H7 (cell line): ENCODE results near the gene MTMR6. TPM values are rescaled to one million over a fixed set of nuclear protein-coding genes. Genes with fewer than 3 reads are reported as not detected.

ENCODE experiments used
- DNase-seq: peaks from one replicate; pipeline ENCODE4 v3.0.0; 2012
- H3K27me3 ChIP-seq: 2 replicates; pipeline ENCODE4 v1.6.0; 2011; ENCODE audit warnings: mild to moderate bottlenecking, low read length; ENCODE audit not compliant: control insufficient read depth, insufficient read depth
- H3K36me3 ChIP-seq: replicated peaks from 2 replicates; pipeline ENCODE4 v1.5.1; 2011; ENCODE audit warnings: low read length; ENCODE audit not compliant: control insufficient read depth, insufficient read depth
- H3K4me3 ChIP-seq: 2 replicates; pipeline ENCODE4 v1.5.1; 2011; ENCODE audit warnings: low read depth, mild to moderate bottlenecking, control low read depth, low read length, moderate library complexity; ENCODE audit not compliant: insufficient read depth
- total RNA-seq: library from RNA; depleted of rRNA; stranded (reverse); fragments of >200 nt; shearing (Covaris generic); gene quantifications from 2 replicates; pipeline ENCODE4 v1.2.3, GENCODE V29; 2014

The MTMR6 gene
- total RNA-seq, 1 experiment from 2014 or later = 10.5 TPM

GRCh38 chr13:25252225-25252624 lies 35.1 kb downstream of the MTMR6 start:
- no peaks in the 10 kb centered on the region; the same call in 1 of the 2 replicates for H3K36me3 ChIP-seq
- H3K27me3 ChIP-seq = no peaks in the 10 kb centered on the region
- DNase-seq = no peak
- no peak overlapping the region for H3K4me3 ChIP-seq

DNA sequence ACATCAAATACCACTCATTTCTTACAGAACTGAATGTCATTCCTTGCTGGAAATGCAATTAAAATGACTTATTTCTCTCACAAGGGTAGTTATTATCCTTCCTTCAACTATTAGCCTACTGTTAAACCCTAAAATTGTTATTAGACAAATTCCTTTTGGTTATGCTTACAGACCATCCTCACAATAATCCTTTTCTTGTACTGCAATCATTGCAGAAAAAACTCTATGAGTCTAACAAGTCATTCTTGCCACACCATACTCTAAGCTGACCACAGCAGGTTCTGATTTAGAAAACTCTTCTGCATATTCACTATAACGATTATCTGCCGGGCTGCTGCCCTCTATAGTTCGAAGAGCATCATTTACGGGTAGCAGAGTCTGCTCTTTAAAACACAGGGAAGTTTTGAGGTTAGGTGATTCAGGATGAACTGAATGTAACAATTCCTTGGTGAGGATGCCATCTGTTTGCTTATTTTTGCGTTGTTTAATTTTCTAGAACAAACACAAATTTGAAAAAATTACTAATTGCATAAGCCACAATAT lies 38.2 kb downstream of the MTMR6 start:
- Histone ChIP-seq H3K4me3 (no peak overlapping the region), H3K27me3 (no peaks in the 10 kb centered on the region), H3K36me3 (no peaks in the 10 kb centered on the region; the same call in 1 of the 2 replicates)
- DNase-seq = peak; percentile 21

DNA sequence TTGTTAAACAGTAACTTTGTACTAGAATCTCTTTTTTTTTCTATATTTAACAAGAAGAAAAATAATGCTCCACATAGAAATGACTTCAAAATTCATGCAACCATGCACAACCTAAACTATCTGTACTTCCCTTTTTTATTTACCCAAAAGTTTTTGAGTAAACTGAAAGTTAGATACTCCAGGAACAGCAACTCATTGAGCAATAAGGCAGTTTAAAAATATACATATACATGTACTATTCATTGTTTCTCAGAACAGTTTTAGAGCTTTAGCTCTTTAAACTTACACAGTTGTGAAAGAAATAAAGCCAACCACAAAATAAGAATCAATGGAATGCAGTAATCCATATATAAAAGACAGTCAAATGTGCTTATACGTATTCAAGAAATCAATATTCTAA lies 39.2 kb downstream of the MTMR6 start:
- Histone ChIP-seq H3K36me3 (no peaks in the 10 kb centered on the region), H3K4me3 (no peak overlapping the region), H3K27me3 (no peaks in the 10 kb centered on the region)
- no peak for DNase-seq

DNA sequence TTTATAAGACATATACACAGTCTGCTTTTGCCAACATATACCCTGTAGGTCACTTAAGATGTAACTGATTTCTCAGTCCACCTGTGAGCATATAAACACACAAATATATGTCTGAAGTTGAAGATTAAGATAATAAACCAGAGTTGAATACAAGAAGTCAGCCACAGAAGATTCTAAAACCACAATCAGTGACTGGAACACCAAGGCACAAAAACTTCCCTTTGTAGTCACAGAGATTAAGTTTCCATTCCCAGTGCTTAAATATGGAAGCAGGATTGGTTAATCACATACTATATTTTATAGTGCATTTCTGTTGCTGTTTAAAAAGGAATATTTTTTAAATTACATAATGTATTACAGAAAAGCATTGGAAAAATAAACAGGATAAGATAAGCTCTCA lies 39.9 kb downstream of the MTMR6 start:
- DNase-seq = no peak
- Histone ChIP-seq H3K27me3 (no peaks in the 10 kb centered on the region), H3K4me3 (no peak overlapping the region), H3K36me3 (no peaks in the 10 kb centered on the region)

- no peak for DNase-seq
- H3K27me3 ChIP-seq = no peaks in the 10 kb centered on the region
These were observed 43.2 kb downstream of the MTMR6 start for GRCh38 chr13:25244123-25244522.

DNA sequence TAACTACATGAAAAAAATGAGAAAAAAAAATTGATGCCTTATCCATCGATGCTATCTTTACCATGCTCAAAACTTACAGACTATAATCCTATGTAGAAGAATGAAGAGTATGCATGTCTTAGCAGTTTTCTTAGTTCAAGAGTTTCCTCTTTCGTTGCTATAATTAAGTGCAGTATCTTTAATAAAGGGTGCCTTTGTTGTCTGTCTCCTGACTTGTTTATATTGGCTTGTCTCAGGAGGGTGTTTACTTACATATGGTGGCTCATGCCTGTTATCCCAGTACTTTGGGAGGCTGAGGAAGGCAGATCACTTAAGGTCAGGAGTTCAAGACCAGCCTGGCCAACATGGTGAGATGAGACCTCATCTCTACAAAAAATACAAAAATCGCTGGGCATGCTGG lies 44.3 kb downstream of the MTMR6 start:
- Histone ChIP-seq H3K27me3 (no peaks in the 10 kb centered on the region), H3K4me3 (no peak overlapping the region), H3K36me3 (no peaks in the 10 kb centered on the region)
- DNase-seq = no peak

More at GRCh38 chr13:25244123-25244522, 43.2 kb downstream of the MTMR6 start:
- no peak overlapping the region for H3K4me3 ChIP-seq
- no peaks in the 10 kb centered on the region for H3K36me3 ChIP-seq

DNA sequence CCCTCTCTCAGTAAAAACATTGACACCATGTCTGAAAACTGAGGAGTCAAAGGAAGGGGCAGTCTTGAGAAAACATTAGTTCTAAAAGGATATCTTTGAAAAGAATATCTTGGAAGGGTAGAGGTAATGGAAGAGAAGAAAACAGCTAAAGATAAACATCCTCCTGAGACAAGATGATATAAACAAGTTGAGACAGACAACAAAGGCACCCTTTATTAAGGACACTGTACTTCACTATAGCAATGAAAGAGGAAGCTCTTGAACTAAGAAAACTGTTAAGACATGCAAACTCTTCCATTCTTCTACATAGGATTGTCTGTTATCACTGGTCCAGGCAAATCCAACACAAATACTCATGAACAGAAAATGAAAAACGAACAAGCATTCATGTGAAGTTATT lies 46.3 kb downstream of the MTMR6 start:
- no peaks in the 10 kb centered on the region for H3K36me3 ChIP-seq
- H3K4me3 ChIP-seq = no peak overlapping the region
- no peak for DNase-seq
- no peaks in the 10 kb centered on the region for H3K27me3 ChIP-seq

GRCh38 chr13:25237083-25237482 lies 50.2 kb downstream of the MTMR6 start:
- H3K27me3 ChIP-seq = no peaks in the 10 kb centered on the region
- H3K36me3 ChIP-seq = no peaks in the 10 kb centered on the region
- H3K4me3 ChIP-seq = no peak overlapping the region
- no peak for DNase-seq

DNA sequence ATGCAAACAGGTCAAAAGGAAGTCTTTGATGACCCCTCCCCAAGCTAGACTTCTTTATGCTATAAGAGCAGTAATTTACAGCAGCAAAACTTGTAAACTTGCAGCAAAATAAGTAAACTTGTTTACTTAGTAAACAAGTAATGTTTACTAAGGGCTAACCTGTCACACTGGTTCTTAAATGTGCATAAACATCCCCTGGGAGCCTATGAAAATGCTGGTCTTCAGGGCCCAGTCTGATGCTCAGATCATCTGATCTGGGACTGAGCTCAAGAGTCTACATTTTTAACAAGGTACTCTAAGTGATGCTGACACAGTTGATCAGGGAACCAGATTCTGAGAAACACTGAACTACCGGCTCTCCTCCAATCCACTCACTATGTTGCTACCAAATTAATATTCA lies 53.4 kb downstream of the MTMR6 start:
- H3K36me3 ChIP-seq = no peaks in the 10 kb centered on the region
- DNase-seq = no peak
- H3K27me3 ChIP-seq = no peaks in the 10 kb centered on the region
- H3K4me3 ChIP-seq = no peak overlapping the region

GRCh38 chr13:25232937-25233515 lies 54.3 kb downstream of the MTMR6 start:
- H3K4me3 ChIP-seq = no peak overlapping the region
- DNase-seq = peak; percentile 48
- no peaks in the 10 kb centered on the region for H3K36me3 ChIP-seq
- no peaks in the 10 kb centered on the region for H3K27me3 ChIP-seq

DNA sequence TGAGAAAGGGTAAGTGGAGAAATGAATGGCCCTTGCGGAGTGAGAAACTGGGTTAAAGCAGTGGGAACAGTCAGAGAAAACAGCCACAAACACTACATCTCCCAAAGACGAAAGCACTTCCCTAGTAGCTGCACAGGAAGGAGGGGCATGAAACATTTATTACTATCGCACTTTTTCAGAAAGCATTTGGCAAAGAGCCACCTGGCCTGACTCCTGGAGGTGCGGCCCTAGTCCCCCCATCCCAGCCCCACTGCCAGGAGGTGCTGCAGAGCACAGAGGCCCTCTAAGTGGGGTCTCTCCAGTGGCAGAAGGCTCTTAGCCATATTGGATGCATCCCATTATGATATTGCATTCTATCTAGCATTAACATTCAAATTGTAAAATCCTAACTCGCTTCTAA lies 55.8 kb downstream of the MTMR6 start:
- no peak overlapping the region for H3K4me3 ChIP-seq
- no peak for DNase-seq
- H3K27me3 ChIP-seq = no peaks in the 10 kb centered on the region
- no peaks in the 10 kb centered on the region for H3K36me3 ChIP-seq

GRCh38 chr13:25227690-25228089 lies 59.6 kb downstream of the MTMR6 start:
- Histone ChIP-seq H3K36me3 (no peaks in the 10 kb centered on the region), H3K27me3 (no peaks in the 10 kb centered on the region), H3K4me3 (no peak overlapping the region)
- DNase-seq = no peak

GRCh38 chr13:25225970-25226369 lies 61.3 kb downstream of the MTMR6 start:
- no peak overlapping the region for H3K4me3 ChIP-seq
- no peak for DNase-seq
- no peaks in the 10 kb centered on the region for H3K27me3 ChIP-seq
- no peaks in the 10 kb centered on the region for H3K36me3 ChIP-seq

- DNase-seq = no peak
- H3K27me3 ChIP-seq = no peaks in the 10 kb centered on the region
- no peaks in the 10 kb centered on the region for H3K36me3 ChIP-seq
- H3K4me3 ChIP-seq = no peak overlapping the region
These were observed 63.1 kb downstream of the MTMR6 start for GRCh38 chr13:25224151-25224550.

- Histone ChIP-seq H3K4me3 (no peak overlapping the region), H3K36me3 (no peaks in the 10 kb centered on the region)
- DNase-seq = no peak
These were observed 64.5 kb downstream of the MTMR6 start for GRCh38 chr13:25222740-25223139.

GRCh38 chr13:25218019-25218418 lies 69.3 kb downstream of the MTMR6 start:
- no peak overlapping the region for H3K4me3 ChIP-seq
- no peaks in the 10 kb centered on the region for H3K36me3 ChIP-seq
- DNase-seq = no peak
- no peaks in the 10 kb centered on the region for H3K27me3 ChIP-seq

More at GRCh38 chr13:25222740-25223139, 64.5 kb downstream of the MTMR6 start:
- no peaks in the 10 kb centered on the region for H3K27me3 ChIP-seq
